HG03565 (cell line): ENCODE results near the gene UQCC3.
"Not testable (repeated sequence)": the region's sequence is repeated elsewhere in the genome, so short reads cannot be mapped to it uniquely, and the experiment has no call there.

Experiments
- ATAC-seq: cut with Tn5 transposase; IDR thresholded peaks from one replicate; pipeline ENCODE4 v1.9.1; 2021; ENCODE audit warnings: mild to moderate bottlenecking, moderate library complexity; ENCODE audit not compliant: unreplicated experiment

Gene UQCC3

DNA sequence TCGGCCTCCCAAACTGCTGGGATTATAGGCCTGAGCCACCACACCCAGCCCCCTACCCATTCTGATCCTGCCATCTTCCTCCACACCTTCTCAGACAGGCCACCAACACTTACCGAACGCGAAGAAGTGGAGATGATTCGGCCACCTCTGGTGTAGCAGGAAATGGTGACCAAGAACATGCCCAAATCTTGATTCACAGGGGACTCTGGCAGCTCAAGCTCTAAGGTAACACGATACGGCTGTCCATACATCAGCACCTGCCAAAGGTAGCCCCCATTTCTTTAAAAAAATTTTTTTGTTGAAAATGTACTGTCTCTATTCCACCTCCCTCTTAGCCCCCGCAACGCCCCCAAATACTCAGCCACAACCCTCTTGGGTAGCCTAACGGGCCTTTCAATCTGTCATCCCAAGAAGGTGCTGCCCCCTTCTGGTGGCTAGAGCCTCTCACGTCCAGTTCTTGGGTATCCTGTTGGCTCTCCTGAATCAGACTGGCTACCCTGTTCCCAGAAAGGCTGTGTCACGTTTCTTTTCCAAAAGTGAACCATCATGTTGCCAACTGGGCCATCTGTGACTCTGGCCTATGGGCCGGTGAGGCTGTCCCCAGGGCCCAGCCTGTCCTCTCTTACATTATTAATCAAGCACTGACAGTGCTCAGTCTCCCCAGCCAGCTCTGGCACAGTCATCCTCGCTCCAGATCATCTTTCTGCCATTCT is 23.1 kb downstream of the UQCC3 start:
- ATAC-seq: no peak

DNA sequence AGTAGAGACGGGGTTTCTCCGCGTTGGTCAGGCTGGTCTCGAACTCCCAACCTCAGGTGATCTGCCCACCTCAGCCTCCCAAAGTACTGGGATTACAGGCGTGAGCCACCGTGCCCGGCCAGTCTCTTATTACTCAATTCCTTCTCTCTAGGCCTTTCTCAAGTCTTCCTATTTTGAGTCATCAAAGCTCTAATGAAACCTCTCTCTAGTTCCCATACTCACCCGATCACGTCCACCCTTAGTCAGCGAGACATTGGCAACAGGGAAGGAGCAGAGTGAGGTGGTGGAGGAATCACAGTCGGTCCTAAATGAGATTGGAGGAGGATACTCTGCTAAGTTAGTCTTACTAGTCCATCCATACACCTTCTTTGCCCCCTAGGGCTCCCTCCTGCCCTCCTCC is 30.8 kb downstream of the UQCC3 start:
- no peak for ATAC-seq

DNA sequence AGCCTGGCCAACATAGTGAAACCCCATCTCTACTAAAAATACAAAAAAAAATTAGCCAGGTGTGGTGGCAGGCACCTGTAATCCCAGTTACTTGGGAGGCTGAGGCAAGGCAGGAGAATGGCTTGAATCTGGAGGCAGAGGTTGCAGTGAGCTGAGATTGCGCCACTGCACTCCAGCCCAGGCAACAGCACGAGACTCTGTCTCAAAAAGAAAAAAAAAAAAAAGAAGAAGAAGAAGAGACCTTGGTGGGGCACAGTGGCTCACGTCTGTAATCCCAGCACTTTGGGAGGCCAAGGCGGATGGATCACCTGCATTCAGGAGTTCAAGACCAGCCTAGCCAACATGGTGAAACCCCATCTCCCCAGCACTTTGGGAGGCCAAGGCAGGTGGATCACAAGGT is 32.4 kb downstream of the UQCC3 start:
- ATAC-seq: not testable (repeated sequence)

DNA sequence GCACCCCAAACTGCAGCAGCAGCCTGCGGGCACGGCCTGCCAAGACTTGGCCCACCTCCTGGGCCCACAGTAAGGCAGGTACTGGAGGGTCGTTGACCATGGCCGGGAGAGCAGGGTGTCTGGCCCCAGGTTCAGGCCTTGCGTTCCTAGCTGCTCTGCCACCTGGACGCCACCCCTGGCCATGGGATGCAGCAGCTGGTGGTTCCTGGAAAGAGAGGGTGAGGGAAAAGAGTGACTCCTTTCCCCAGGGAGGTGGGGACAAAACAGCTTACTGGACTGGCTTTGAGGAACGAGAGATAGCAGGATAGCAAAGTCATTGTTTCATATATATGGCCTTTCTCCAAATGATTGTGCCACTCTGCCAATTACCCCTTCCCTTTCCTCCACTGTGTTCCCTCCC is 33.9 kb downstream of the UQCC3 start:
- ATAC-seq: no peak

DNA sequence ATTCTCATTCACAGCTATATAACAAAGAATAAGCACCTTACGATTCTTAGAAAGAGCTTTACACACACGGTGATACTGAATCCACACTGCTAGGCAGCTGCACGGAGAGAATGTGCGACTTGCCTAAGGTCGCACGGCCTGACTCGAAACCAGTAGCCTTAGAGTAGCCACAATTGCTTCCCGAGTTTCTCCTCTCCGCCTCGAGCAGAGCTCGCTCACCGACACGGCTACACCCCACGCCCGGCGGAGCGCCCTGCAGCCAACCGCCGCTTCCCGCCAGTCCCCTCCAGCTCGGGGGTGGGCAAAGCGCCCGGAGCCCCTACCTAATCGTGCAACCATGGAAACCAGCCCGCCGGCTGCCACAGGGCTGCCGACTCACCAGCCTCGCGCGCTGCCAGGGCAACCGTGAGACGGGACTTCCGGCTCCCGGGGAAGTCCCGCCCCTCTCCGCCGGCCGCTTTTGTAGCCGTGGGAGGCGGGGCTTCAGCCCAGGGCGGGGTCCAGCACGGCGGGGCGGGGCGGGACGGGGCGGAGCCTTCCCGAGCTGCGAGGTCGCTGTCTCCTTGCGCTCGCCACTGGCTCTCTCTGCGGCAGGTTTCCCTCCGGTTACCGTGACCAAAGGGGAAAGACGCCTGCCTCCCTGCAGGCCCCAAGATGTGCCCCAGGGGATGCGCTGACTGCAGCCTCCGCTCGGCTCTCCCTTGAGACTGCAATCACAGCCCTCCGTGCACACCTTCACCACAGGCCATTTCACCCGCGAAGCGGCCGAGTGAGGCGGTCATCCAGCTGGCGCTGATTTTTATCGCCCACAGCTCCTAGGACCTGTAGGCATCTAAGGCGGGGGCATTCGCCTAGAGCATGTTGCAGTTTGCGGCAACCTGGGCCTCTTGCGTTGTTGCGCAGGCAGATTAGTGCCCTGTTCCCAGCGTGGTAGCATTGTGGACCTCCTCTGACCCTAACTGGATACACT is 34.7 kb downstream of the UQCC3 start:
- peak; percentile 38 for ATAC-seq

DNA sequence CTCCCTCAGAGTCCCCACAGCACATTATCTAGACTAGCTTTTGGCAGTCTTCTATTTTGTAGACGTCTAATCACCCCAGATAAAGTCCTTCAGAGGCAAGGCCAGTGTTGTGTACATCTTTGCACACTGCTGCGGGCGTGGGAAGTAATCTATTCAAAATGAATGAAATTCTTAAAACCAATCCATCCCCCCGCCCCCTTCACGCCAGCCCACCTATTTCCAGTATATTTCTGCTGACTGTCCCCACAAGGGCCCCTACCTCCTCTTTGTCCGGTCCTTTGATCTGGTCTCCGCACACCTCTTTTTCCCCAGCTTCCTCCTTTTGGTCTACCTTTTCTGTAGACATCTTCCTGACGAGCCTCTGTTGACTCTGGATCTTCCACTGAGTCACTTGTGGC is 35.4 kb downstream of the UQCC3 start:
- no peak for ATAC-seq

DNA sequence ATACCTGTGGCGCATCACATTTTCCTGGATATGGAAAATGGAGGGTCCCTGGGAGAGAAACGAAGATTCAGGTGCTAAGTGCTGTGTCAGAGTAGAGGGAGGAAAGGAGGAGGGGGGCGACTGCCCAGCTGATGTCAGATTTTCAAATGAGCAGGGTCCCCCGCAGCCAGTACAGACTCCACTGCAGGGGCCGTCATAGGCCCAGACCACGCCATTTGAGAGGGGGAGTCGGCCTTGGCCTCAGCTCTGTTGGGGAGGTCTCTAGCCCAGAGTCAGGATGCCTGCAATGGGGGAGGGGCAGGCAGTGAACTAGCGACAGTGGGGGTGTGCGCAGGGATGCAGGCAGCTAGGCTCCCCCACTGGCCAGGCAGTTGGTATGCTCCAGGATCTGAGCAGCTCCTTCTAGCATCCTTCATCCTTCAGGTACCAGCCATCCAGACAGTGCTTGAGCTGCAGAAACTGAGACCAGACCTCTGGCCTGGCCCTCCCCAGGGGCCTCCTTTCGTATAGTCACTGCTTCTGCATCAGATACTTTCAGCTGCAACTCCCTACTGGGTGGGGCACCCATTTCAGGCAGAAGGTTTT is 35.9 kb downstream of the UQCC3 start, which contains the start of the genes BSCL2 and GNG3:
Gene BSCL2 (minus strand): TSS at position 148 of the 585 bp plus-strand sequence. CDS start 229 bp downstream, outside the sequence.
Gene GNG3 (plus strand): TSS at position 400 of the 585 bp plus-strand sequence. CDS start 620 bp downstream, outside the sequence.
- no peak for ATAC-seq

DNA sequence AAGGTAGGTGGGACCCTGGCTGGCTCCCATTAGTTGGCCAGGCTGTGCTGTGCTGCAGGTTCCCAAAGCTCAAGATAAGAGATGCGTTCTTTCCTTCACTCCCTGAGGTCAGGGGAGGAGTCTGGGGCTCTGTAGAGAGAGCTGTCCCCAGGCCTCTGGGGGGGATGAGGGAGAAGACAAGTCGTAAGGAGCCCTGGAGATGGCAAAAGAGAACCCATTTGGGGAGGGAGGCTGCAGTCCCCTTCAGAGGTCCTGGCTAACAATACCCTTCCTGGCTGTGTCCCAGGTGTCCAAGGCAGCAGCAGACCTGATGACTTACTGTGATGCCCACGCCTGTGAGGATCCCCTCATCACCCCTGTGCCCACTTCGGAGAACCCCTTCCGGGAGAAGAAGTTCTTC is 36.9 kb downstream of the UQCC3 start:
- ATAC-seq: no peak

DNA sequence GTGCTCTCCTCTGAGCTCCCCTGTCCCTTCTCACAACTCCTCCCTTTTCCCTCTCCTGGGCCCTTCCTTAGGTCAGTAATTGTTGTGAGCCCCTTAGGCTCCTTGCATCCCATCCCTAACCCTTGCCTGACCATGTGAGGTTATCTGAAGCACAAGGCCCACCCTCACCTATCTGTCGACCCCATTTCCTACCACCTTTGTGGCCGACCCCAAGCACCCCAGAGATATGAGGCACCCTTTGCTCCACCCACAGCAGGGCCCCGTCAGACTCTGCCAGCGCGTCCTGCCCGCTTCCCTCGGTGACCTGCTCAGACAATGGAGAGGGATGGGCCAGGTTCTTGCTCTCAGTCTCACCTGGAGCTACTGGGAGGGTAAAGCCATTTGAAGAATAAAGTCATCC is 37.3 kb downstream of the UQCC3 start:
- ATAC-seq: no peak

DNA sequence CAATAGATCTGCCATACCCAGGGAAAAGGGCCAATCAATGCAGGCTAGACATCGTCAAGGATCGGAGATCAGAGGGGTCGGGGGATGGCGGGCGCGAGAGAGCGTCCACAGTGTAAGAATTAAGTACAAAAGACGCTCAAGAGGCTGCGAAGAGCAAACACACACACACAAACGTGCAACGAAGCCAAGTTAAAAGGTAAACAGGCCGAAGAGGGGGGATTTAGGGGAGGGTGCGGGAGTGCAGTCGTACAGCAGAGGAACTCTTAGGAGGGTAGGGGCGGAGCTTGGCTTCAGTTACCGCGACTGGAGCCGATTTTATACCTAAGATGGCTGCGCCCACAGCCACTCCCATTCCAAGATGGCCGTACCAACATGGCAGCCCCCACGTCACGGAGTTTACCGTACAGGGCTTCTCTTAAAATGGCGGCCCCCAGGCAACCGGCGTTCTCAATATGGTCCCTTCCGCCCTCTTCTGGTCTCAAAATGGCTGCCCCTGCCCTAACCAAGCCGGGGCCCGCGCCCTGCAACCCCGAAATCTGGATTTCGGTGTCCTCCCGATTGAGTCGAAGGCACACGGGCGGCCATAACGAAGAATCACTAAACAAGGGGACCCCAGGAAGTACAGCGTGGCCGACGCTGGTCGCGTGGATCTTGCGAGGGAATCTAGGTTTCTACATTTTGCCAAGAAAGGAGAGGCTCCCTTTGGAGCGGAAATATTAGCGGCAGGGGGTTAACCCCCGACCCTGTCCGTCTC is 38.0 kb downstream of the UQCC3 start:
- ATAC-seq: peak; percentile 55

DNA sequence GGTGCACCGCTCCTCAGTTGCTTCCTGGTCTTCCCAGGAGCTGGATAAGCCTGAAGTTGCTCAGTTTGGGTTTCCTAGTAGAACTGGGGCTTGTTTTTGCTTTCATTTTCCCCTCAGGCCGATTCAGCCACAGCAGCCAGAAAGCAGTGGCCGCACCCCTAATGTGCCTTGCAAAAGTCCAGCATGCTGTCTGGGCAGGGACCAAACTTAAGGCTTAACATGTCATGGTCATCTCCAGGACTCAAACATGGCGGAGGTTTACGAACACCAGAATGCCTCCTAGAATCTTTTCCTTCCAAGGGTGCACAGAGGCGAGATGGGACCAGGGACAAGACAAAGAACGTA is 38.5 kb downstream of the UQCC3 start:
- ATAC-seq: no peak

DNA sequence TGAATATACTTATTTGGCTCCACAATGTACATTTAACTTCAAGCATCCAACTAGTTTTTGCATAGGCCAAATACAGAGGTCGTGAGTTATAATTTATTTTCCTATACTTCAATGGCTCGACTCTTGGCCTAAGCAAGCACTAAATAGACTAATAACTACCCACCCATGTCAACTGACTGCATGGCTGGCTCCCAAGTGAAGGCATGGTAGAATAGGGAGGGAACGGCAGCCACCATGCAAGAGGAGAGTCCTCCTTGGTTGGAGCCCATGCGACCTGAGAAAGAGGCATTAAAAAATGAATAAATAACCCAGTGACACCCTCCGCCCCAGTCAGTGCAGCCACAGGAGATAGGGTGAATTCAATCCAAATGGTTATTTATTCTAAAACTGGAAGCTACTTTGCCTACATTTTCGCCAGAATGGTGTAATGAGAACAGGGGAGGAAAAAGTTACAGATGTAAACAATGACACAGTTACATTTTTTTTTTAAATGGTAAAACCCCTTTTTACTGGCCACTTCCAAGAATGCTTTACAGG is 40.9 kb downstream of the UQCC3 start:
- ATAC-seq: no peak

DNA sequence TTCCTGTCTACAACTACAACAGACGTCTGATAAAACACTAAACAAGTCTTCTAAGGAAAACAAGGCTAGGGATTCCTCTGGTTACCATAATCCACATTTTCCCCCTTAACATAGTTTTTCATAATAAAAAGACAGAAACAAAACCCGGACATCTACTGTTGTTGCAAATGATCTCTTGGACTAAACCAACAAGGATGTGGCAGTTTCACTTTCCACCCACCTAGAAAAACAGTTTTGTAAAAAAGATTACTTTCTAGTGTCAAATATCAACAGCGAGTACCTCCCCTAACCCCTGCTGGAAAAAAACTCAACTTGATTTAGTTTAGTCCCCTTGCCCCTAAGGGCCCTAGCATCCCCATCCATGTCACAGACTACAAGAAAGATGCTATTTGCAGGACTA is 41.4 kb downstream of the UQCC3 start:
- ATAC-seq: no peak

DNA sequence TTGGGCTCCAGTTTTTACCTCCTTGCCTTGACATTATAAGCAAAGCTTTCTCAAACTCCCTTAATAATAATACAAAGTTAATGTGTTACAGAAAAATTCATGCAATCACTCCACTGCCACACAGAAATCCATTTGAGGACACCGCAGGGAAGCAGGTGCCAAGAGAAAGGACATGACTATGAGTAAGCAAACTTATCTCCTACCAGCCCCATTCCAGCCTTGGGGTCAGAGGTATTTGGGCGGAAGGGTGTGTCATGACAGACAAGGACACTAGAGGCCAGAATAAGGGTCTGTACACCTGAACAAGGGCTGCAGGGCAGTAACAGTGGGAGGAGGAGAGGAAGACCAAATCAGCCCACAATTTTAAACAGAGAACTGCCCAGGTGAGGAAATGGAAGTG is 41.9 kb downstream of the UQCC3 start:
- no peak for ATAC-seq

DNA sequence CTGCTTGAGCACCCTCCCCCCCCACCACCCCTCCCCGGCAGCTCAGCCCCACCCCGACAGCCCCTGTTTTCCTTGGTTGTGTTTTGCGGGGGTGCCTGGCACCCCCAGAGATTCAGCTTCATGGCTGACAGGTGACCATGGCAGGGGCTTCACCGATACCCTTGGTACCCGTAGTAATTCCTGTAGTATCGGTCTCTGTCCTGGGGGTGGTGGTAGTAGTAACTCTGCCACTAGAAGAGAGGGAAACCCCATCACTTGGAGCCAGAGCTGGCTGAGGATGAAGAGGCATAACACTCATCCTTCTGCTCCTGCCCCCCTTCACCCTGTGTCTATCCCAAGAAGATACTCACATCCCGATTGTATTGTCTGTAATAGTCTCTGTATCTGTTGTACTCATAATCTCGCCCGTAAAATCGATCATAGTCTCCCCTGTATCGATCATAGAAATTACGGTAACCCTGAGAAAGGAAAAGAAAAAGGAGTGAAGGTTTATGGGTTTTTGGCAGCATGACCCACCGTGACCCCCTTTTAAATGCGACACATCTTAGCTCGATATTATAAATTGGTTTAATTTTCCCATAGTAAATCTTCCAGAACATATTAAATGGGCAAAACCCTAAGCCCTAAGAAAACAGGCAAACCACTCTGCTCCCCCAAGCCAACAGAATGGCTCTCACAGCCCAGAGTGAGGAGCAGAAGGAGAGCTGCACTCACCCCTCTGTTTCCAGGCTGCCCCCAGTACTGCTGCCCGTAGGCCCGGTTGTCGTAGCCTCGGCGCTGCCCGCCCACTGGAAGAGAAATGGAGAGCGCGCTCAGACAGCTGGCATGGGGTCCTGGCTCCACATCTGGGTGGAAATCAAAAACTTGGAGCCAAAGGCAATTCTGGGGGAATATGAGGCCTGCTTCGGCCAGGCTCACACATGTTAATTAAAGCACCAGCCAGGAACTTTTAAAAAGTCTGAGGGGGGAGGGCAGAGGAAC is 44.0 kb downstream of the UQCC3 start:
- no peak for ATAC-seq

DNA sequence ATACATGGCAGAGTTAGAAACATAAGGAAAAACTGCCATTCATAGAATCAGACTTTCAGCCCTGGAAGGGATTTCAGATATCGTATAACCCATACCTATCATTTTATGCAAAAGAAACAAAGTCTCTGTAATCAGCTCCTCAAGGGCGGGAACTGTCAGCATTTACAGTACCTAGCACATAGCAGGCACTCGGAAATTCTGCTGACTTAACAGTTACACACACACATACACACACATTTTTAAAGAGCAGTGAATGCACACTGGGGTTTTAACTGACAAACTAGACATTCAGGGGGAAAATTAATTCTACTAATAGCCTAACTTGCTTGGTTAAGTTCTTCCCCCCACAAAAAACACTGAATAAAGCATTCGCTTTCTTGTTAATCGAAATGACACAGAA is 44.7 kb downstream of the UQCC3 start:
- no peak for ATAC-seq

DNA sequence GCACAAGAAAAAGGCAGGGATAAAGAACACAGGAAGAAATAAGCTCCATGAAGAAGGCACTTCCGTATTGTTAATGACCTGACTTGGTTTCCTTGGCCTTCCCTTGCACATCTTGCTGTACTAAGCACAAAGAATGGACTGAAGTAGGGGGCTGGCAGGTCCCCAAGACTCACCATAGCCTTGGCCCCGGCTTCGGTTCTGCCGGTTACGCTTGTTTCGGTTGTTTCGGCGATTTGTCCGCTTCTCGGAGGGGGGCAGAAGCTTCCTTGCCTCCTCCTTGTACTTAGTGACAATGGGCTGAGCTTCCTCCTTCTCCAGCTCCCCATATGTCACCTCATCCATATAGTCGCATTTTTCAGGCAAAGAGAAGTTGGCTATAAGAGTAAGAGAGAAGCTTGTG is 45.3 kb downstream of the UQCC3 start:
- no peak for ATAC-seq

DNA sequence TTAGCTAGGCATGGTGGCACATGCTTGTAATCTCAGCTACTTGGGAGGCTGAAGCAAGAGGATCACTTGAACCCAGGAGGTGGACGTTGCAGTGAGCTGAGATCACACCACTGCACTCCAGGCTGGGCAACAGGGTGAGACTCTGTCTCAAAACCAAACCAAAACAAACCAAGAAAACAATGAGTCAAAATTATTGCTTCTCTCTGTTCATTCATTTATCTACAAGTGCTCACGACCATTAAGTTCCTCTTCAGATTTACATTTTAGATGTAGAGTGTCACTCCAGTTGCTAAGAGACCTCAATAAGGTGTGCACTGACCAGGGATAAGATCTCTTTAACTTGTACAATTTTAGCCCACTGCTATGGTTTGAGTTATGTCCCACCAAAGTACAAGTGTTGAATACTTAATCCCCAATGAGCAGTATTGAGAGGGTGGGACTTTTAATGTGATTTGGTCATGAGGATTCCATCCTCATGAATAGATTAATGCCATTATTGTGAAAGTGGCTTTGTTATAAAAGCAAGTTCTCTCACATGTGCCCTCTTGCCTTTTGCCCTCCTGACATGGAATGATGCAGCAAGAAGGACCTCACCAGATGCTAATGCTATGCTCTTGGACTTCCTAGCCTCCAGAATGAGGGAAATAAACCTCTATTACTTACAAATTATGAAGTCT is 48.0 kb downstream of the UQCC3 start:
- no peak for ATAC-seq

DNA sequence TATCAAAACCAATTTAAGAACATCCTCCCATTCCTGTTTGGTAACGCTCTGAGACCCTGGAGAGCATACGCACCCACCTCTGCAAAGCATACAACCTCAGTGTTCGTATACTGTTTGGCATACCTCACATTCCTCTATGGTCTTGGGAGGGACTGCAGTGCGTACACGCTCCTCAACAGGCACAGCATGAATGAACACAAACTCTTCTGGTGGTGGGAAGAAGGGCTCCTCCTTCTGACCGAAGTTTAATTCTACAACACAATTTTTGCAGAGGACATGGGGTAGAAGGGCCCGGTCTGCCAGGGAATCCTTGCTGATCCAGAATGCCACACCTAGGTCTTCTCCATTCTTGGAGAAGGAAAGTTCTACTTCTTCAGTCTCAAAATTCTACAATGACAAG is 50.5 kb downstream of the UQCC3 start:
- no peak for ATAC-seq
